ENCODE measurements around the gene CRK. TPM values are rescaled to one million over a fixed set of nuclear protein-coding genes. Genes with fewer than 3 reads are reported as not detected.
"Not testable (repeated sequence)": the region's sequence is repeated elsewhere in the genome, so short reads cannot be mapped to it uniquely, and the experiment has no call there.

Gene CRK
- total RNA-seq, 1 experiment from 2014 or later: 118 TPM

- peak; percentile 15 for DNase-seq (ENCODE audit: low read depth)
Observed at GRCh38 chr17:1423456-1424135, 32.4 kb downstream of the CRK start.

GRCh38 chr17:1422885-1423284 is 33.1 kb downstream of the CRK start:
- peak; percentile 97 for DNase-seq (ENCODE audit: low read depth)

- DNase-seq (ENCODE audit: low read depth): no peak
Observed at GRCh38 chr17:1421470-1421869, 34.6 kb downstream of the CRK start.

GRCh38 chr17:1420981-1421380 is 35.1 kb downstream of the CRK start:
- DNase-seq (ENCODE audit: low read depth): no peak

- DNase-seq (ENCODE audit: low read depth): no peak
Observed at GRCh38 chr17:1420163-1420562, 35.9 kb downstream of the CRK start.

GRCh38 chr17:1418476-1418875 is 37.6 kb downstream of the CRK start:
- not testable (repeated sequence) for DNase-seq (ENCODE audit: low read depth)

GRCh38 chr17:1416414-1416813 is 39.6 kb downstream of the CRK start:
- no peak for DNase-seq (ENCODE audit: low read depth)

- no peak for DNase-seq (ENCODE audit: low read depth)
Observed at GRCh38 chr17:1414634-1415033, 41.4 kb downstream of the CRK start.

GRCh38 chr17:1414001-1414574 is 41.9 kb downstream of the CRK start:
- DNase-seq (ENCODE audit: low read depth): no peak

- DNase-seq (ENCODE audit: low read depth): peak; percentile 88
Observed at GRCh38 chr17:1413281-1413791, 42.7 kb downstream of the CRK start.

GRCh38 chr17:1412185-1413110 is 43.6 kb downstream of the CRK start:
- DNase-seq (ENCODE audit: low read depth): no peak

- no peak for DNase-seq (ENCODE audit: low read depth)
Observed at GRCh38 chr17:1402262-1402586, 53.8 kb downstream of the CRK start.

- DNase-seq (ENCODE audit: low read depth): peak; percentile 99
Observed at GRCh38 chr17:1399679-1400512, 56.1 kb downstream of the CRK start, which contains the start of gene YWHAE. YWHAE (minus strand) TSS chr17:1400222; CDS start chr17:1400110, 112 bp downstream.

GRCh38 chr17:1398931-1399678 is 56.9 kb downstream of the CRK start:
- peak; percentile 42 for DNase-seq (ENCODE audit: low read depth)

GRCh38 chr17:1398028-1398427 is 58.0 kb downstream of the CRK start:
- DNase-seq (ENCODE audit: low read depth): no peak

GRCh38 chr17:1395876-1396665 is 60.0 kb downstream of the CRK start:
- DNase-seq (ENCODE audit: low read depth): not testable (repeated sequence)

GRCh38 chr17:1391577-1391976 is 64.5 kb downstream of the CRK start:
- no peak for DNase-seq (ENCODE audit: low read depth)

GRCh38 chr17:1390432-1391367 is 65.3 kb downstream of the CRK start:
- DNase-seq (ENCODE audit: low read depth): no peak

Measured in Daoy (cell line).